ENCODE data around the gene NRG4.

NRG4 gene

DNA sequence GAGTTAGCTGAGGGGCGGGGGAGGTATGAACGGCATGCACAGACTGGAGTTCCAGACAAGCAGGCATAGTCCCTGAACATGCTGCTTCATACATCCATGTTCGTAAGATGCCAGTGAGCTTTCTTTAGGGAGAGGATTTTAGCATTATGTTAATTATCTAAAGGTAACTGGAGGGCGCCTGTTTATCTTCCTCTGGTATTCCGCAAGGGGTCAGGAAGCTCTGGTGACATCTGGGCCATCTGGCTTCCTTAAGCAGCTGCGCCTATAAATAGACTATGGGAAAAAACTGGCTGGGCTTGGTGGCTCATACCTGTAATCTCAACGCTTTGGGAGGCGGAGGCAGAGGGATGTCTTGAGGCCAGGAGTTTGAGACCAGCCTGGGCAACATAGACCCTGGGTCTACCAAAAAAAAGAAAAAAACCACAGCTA, 110.1 kb downstream of the NRG4 start (continued):
- peak; percentile 23 for TF ChIP-seq ZNF335 (tag by site-specific recombination; conservative IDR thresholded peaks at IDR 0.05)

DNA sequence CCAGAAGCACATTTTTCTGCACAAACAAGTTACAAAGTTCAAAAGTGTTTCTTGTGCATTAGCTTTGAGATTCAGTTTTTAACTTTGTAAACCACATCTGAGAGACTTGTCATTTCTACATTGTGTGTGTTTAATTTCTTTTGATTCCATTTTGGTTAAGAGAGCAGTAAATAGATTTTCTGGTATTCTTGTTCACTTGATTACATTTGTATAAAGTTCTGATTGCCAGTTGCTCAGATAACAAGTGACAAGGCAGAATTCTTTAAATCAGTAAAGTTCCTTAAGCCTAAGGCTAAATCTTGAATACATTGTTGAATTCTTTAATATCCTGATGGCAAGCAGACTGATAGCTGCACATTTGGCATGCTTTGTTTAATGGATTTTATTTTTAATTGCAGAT, 111.6 kb downstream of the NRG4 start:
- H3K9me3 ChIP-seq (ENCODE audit: control insufficient read depth, insufficient read depth, low read depth, low read length): no peaks in the 10 kb centered on the region
- CTCF ChIA-PET: no interaction called here
- POLR2A ChIA-PET: no interaction called here
- no peak for TF ChIP-seq ZNF404 (tag by site-specific recombination; IDR thresholded peaks at IDR 0.05)
- TF ChIP-seq, protein P1, sequence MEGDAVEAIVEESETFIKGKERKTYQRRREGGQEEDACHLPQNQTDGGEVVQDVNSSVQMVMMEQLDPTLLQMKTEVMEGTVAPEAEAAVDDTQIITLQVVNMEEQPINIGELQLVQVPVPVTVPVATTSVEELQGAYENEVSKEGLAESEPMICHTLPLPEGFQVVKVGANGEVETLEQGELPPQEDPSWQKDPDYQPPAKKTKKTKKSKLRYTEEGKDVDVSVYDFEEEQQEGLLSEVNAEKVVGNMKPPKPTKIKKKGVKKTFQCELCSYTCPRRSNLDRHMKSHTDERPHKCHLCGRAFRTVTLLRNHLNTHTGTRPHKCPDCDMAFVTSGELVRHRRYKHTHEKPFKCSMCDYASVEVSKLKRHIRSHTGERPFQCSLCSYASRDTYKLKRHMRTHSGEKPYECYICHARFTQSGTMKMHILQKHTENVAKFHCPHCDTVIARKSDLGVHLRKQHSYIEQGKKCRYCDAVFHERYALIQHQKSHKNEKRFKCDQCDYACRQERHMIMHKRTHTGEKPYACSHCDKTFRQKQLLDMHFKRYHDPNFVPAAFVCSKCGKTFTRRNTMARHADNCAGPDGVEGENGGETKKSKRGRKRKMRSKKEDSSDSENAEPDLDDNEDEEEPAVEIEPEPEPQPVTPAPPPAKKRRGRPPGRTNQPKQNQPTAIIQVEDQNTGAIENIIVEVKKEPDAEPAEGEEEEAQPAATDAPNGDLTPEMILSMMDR (tag by site-specific recombination; IDR thresholded peaks at IDR 0.05): no peak
- TF ChIP-seq, protein P2, sequence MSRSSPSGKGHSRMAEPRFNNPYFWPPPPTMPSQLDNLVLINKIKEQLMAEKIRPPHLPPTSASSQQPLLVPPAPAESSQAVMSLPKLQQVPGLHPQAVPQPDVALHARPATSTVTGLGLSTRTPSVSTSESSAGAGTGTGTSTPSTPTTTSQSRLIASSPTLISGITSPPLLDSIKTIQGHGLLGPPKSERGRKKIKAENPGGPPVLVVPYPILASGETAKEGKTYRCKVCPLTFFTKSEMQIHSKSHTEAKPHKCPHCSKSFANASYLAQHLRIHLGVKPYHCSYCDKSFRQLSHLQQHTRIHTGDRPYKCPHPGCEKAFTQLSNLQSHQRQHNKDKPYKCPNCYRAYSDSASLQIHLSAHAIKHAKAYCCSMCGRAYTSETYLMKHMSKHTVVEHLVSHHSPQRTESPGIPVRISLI (tag by site-specific recombination; IDR thresholded peaks at IDR 0.05): no peak
- TF ChIP-seq ZNF112 (tag by site-specific recombination; IDR thresholded peaks at IDR 0.05): no peak
- H3K36me3 ChIP-seq (ENCODE audit: control insufficient read depth in 2 of 2, insufficient read depth in 1 of 2, low read length in 2 of 2): peaks cover 3 to 13% of the 10 kb centered on the region in 2 experiments
- no peak overlapping the region for H3K27ac ChIP-seq (ENCODE audit: extremely low read depth, low read depth, low read length)
- peaks cover 19% of the 10 kb centered on the region for H3K4me1 ChIP-seq (ENCODE audit: control insufficient read depth, insufficient read depth, low read length)
- no peak overlapping the region for H3K4me3 ChIP-seq (ENCODE audit: low read depth, low read length)

DNA sequence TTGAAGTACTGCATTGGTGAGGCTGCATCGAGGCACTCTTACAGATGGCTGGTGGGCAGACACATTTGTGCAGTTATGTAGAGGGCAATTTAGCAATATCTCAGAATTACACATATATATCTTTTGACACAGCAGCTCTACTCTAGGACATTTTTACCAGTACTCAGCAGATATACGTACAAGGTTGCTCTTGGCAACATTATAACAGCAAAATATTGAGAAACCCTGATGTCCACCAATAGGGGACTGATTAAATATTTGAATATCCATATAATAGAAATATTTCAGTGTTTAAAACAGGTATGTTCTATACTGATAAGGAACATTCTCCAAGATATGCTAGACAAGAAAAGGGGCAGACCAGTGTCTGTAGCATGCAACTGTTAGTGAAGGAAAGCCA, 116.5 kb downstream of the NRG4 start:
- CTCF ChIA-PET: no interaction called here
- Histone ChIP-seq H3K36me3 (ENCODE audit: control insufficient read depth in 2 of 2, insufficient read depth in 1 of 2, low read length in 2 of 2) (peaks cover 20 to 21% of the 10 kb centered on the region in 2 experiments), H3K27ac (ENCODE audit: extremely low read depth, low read depth, low read length) (no peak overlapping the region), H3K4me3 (ENCODE audit: low read depth, low read length) (no peak overlapping the region), H3K9me3 (ENCODE audit: control insufficient read depth, insufficient read depth, low read depth, low read length) (no peaks in the 10 kb centered on the region), H3K4me1 (ENCODE audit: control insufficient read depth, insufficient read depth, low read length) (no peaks in the 10 kb centered on the region)
- POLR2A ChIA-PET: no interaction called here
- no peak for TF ChIP-seq KLF10 (tag by site-specific recombination; IDR thresholded peaks at IDR 0.05)
- TF ChIP-seq ZNF654 (tag by site-specific recombination; IDR thresholded peaks at IDR 0.05; ENCODE audit: low read depth): no peak
- TF ChIP-seq ZNF324 (tag by site-specific recombination; IDR thresholded peaks at IDR 0.05): no peak
- TF ChIP-seq, protein P3, sequence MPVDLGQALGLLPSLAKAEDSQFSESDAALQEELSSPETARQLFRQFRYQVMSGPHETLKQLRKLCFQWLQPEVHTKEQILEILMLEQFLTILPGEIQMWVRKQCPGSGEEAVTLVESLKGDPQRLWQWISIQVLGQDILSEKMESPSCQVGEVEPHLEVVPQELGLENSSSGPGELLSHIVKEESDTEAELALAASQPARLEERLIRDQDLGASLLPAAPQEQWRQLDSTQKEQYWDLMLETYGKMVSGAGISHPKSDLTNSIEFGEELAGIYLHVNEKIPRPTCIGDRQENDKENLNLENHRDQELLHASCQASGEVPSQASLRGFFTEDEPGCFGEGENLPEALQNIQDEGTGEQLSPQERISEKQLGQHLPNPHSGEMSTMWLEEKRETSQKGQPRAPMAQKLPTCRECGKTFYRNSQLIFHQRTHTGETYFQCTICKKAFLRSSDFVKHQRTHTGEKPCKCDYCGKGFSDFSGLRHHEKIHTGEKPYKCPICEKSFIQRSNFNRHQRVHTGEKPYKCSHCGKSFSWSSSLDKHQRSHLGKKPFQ (tag by site-specific recombination; IDR thresholded peaks at IDR 0.05): no peak
- TF ChIP-seq, protein P4, sequence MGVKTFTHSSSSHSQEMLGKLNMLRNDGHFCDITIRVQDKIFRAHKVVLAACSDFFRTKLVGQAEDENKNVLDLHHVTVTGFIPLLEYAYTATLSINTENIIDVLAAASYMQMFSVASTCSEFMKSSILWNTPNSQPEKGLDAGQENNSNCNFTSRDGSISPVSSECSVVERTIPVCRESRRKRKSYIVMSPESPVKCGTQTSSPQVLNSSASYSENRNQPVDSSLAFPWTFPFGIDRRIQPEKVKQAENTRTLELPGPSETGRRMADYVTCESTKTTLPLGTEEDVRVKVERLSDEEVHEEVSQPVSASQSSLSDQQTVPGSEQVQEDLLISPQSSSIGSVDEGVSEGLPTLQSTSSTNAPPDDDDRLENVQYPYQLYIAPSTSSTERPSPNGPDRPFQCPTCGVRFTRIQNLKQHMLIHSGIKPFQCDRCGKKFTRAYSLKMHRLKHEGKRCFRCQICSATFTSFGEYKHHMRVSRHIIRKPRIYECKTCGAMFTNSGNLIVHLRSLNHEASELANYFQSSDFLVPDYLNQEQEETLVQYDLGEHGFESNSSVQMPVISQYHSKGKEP (tag by site-specific recombination; IDR thresholded peaks at IDR 0.05): no peak
- TF ChIP-seq ZNF747 (tag by site-specific recombination; IDR thresholded peaks at IDR 0.05): no peak
- no peak for TF ChIP-seq PRDM10 (tag by site-specific recombination; IDR thresholded peaks at IDR 0.05)
- no peak for TF ChIP-seq WT1 (tag by site-specific recombination; IDR thresholded peaks at IDR 0.05)
- TF ChIP-seq ZNF146 (tag by site-specific recombination; IDR thresholded peaks at IDR 0.05): no peak
- no peak for TF ChIP-seq ZNF155 (tag by site-specific recombination; IDR thresholded peaks at IDR 0.05)
- no peak for TF ChIP-seq ZNF394 (tag by site-specific recombination; IDR thresholded peaks at IDR 0.05; ENCODE audit: borderline replicate concordance)
- TF ChIP-seq ZNF658 (tag by site-specific recombination; IDR thresholded peaks at IDR 0.05): no peak
- TF ChIP-seq ZNF518A (tag by site-specific recombination; conservative IDR thresholded peaks at IDR 0.05; ENCODE audit: low read depth): no peak
- no peak for TF ChIP-seq ZNF366 (tag by site-specific recombination; conservative IDR thresholded peaks at IDR 0.05)
